Mammary epithelial cell (primary cell): ENCODE results near the gene PLCXD3.

Experiments
- CTCF ChIP-seq, 2 donors: IDR thresholded peaks in 1 of 2; conservative IDR thresholded peaks in 1 of 2; 2 replicates each; pipeline ENCODE4 v1.5.1; 2011 to 2012; ENCODE audit warnings: inconsistent platforms in 2 of 2, low read length in 2 of 2, mild to moderate bottlenecking in 2 of 2, control low read depth in 1 of 2, low read depth in 1 of 2; ENCODE audit not compliant: insufficient read depth in 1 of 2; ENCODE audit errors: extremely low read depth in 1 of 2
- EZH2 ChIP-seq: IDR thresholded peaks from 2 replicates; pipeline ENCODE4 v1.6.1; 2012; ENCODE audit warnings: low read length, inconsistent platforms, borderline replicate concordance

- TF ChIP-seq CTCF (conservative IDR thresholded peaks at IDR 0.05 in 1 of 2, IDR thresholded peaks at IDR 0.05 in 1 of 2; ENCODE audit: extremely low read depth in 1 of 2, insufficient read depth in 1 of 2, low read depth in 1 of 2, low read length in 2 of 2) (no peak), EZH2 (no peak)
Observed at GRCh38 chr5:41363343-41363986, 146.9 kb downstream of the PLCXD3 start.
